ENCODE data around the gene PCNX1.

DNA sequence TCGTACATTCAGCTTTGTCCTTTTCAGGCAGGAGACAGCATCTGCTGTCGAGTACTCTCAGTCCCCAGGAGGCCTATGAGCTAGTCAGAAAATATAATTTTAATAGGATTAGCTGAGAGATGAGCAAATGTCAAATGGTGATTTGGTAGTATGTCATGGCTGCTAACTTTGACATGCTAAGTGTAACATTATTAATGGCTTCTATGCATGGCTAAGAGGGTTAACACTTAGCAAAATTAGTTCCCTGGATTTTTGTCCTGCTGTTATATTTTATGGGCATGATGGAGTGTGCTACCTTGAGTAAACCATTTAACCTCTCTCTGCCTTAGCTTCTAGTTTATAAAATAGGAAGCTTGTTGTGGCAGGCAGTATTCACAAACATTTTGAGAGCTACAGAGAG is 2.9 kb upstream of the PCNX1 start:
- TF ChIP-seq, protein P1, sequence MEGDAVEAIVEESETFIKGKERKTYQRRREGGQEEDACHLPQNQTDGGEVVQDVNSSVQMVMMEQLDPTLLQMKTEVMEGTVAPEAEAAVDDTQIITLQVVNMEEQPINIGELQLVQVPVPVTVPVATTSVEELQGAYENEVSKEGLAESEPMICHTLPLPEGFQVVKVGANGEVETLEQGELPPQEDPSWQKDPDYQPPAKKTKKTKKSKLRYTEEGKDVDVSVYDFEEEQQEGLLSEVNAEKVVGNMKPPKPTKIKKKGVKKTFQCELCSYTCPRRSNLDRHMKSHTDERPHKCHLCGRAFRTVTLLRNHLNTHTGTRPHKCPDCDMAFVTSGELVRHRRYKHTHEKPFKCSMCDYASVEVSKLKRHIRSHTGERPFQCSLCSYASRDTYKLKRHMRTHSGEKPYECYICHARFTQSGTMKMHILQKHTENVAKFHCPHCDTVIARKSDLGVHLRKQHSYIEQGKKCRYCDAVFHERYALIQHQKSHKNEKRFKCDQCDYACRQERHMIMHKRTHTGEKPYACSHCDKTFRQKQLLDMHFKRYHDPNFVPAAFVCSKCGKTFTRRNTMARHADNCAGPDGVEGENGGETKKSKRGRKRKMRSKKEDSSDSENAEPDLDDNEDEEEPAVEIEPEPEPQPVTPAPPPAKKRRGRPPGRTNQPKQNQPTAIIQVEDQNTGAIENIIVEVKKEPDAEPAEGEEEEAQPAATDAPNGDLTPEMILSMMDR (IDR thresholded peaks at IDR 0.05; ENCODE audit: low read depth, low read length, poor library complexity, severe bottlenecking), result no peak
- TF ChIP-seq EZH2phosphoT487 (IDR thresholded peaks at IDR 0.05; ENCODE audit: borderline replicate concordance, low read length), result no peak

Measured in DOHH2 (cell line).